Superior temporal gyrus (tissue), 1 donor: ENCODE results near the gene DOCK10.
"Not testable (repeated sequence)": the region's sequence is repeated elsewhere in the genome, so short reads cannot be mapped to it uniquely, and the experiment has no call there.

Experiments used
- DNase-seq: peaks from one replicate; pipeline ENCODE4 v3.0.0-alpha.2; 2016; ENCODE audit errors: extremely low spot score

DOCK10 gene

GRCh38 chr2:225041851-225042799, at the start of gene DOCK10:
DOCK10 (minus strand) TSS chr2:225042468; CDS start chr2:225042374, 94 bp downstream.
- DNase-seq: peak; percentile 67

- DNase-seq: no peak
Measured at GRCh38 chr2:225091336-225091735, 49.1 kb upstream of the DOCK10 start.

GRCh38 chr2:225090746-225091145, 48.5 kb upstream of the DOCK10 start:
- DNase-seq: no peak

GRCh38 chr2:225086915-225087314, 44.6 kb upstream of the DOCK10 start:
- DNase-seq: no peak

DNA sequence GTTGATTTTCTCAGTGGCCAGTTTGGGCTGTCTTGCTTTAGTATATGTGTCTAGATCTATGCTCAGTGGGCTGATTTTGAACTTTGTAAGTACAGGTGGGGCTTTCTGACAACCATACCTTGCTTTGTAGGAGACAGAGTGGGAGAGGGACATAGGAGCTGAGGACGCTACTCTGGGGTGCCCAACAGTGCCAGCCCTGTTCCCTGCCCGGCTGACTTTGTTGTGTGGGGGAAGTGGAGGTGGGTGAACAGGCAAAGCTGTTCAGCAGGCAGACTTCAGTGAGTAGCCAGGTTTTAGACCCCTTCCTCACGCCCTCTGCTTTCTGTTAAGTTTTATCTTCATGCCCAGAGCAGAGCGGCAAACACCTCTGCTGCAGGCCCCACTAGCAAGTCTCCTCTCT, 44.2 kb upstream of the DOCK10 start:
- no peak for DNase-seq

GRCh38 chr2:225083276-225083675, 41.0 kb upstream of the DOCK10 start:
- DNase-seq: no peak

DNA sequence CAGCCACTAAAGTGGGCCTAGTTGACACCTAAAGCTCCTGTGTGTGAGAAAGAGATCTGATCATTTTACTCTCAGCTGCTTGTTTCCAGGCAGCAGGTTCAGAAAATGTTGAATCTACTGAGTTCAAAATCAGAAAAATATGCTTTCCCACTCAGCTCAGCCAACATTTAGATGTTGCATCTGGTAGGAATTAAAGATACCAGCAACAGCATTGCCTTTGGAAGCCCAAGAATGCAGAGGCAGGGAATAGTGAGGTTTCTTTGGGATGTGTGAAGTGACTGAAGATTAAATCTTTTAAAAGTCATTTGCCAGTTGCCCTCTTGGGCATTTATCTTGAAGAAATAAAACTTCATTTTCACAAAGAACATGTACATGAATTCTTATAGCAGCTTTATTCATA, 33.9 kb upstream of the DOCK10 start:
- DNase-seq: no peak

DNA sequence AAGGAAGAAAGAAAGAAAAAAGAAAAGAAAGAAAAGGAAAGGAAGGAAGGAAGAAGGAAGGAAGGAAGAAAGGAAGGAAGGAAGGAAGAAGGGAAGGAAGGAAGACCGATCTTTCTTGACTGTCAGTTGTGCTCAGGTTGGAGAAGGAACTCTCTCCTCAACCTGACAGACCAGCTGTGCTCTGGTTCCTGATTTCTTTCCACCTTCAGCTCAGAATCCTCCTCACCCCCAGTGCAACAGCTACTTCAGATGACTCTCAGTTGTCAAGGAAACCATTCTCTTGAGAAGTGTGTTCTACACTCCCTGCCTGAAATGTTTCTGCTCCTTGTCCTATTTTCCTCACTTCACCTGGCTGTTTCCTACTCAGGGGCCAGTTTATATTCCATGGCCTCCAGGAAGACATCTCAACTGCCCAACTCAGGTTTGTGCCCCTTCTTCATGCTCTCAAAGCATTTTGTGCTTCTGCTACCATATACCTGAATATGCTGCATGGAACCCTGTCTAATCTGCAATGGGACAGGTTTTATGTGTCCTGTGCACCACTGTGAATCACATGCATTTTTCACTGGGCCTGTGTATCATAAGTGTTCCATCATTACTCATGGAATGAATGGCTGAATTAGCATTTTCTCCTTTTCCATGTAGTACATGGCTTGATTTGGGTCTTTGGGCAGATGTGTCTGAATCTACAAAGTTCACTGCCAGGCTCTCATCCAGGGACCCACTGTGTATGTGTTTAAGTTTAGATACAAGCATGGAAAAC, 32.8 kb upstream of the DOCK10 start:
- DNase-seq: no peak

DNA sequence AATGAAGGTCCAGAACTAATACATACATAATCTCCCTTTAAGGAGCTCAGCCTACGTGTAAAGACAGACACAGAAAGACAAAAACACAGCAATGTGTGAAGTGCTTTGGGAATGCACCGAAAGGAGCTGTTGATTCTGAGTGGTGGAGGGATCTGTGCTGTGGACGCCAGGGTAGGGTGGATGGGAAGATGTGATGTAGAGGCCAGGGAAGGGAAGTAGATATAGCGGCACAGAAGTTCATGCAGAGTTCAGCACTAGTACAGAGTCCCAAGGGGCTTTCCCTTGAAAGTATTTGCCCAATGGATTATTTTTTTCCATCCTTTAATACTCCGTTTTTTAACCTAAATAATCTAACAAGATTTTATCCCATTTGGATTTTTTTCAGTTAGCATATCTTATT, 32.1 kb upstream of the DOCK10 start:
- no peak for DNase-seq

- DNase-seq: no peak
Measured at GRCh38 chr2:225073198-225073597, 30.9 kb upstream of the DOCK10 start.

DNA sequence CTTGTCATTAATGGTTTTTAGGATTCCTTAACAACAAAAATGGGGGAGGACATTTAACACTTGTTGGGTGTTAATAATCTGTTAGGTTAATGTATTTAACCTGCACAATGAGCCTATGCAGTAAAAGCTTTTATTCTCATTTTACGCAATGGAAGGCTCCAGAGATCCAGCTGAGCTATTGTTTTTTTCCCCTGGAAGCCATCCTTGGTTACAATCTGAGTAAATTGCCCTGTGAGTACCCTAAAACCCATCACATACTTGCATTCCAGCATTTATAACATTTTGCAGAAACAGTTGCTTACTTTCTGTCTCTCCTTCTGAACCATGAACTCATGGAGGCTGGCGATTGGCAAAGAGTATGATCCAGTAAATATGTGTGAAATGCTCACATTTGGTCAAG, 30.2 kb upstream of the DOCK10 start:
- DNase-seq: no peak

GRCh38 chr2:225070811-225071210, 28.5 kb upstream of the DOCK10 start:
- peak; percentile 95 for DNase-seq

DNA sequence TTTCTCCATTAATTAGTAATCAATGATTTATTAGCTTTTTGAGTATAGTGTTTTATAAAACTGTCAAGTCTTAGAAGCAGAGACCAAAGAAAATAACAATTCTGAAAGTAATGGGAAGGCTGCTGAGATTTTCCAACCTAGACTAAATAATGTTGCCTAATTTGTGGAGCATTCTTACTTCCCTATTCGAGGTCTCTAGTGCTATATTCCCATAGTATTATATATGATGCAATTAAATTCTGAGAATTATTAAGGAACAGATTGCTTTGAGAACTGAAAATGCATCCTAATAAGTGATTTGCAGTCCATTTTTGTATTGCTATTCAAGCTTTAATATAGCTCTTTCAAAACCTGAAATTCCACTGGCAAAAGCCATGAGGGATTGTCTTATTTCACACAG, 27.7 kb upstream of the DOCK10 start:
- DNase-seq: peak; percentile 60

- peak; percentile 38 for DNase-seq
Measured at GRCh38 chr2:225069477-225069876, 27.2 kb upstream of the DOCK10 start.

GRCh38 chr2:225065882-225066281, 23.6 kb upstream of the DOCK10 start:
- no peak for DNase-seq

- no peak for DNase-seq
Measured at GRCh38 chr2:225064928-225065327, 22.7 kb upstream of the DOCK10 start.

GRCh38 chr2:225064362-225064761, 22.1 kb upstream of the DOCK10 start:
- DNase-seq: no peak

GRCh38 chr2:225056330-225057073, 14.2 kb upstream of the DOCK10 start:
- no peak for DNase-seq

DNA sequence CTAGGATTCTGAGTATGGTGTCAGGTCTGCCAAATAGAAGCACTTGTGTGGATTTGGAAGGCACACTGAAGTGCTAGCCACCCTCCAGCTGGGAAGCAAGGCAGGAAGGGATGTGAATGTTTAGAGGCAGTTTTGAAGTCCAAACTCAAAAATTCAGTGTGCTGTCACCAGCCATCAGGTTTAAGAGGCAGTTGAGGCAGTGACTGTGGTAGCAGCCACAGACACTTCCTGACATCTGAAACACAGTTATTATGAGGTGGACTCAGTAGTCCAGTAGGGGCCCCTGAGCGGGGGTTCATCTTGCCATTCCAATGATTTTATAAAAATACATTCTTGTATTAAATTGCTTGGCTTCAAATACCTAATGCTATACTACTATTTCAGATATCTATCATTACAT, 13.4 kb upstream of the DOCK10 start:
- no peak for DNase-seq

GRCh38 chr2:225052703-225053102, 10.4 kb upstream of the DOCK10 start:
- no peak for DNase-seq

DNA sequence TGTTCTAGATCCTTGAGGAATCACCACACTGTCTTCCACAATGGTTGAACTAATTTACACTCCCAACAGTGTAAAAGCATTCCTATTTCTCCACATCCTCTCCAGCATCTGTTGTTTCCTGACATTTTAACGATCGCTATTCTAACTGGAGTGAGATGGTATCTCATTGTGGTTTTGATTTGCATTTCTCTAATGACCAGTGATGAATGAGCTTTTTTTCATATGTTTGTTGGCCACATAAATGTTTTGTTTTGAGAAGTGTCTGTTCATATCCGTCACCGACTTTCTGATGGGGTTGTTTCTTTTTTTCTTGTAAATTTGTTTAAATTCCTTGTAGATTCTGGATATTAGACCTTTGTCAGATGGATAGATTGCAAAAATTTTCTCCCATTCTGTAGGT, 5.2 kb upstream of the DOCK10 start:
- DNase-seq: not testable (repeated sequence)

- peak; percentile 59 for DNase-seq
Measured at GRCh38 chr2:225042800-225043167, 516 bp upstream of the DOCK10 start.
